Endodermal cell (in vitro differentiated cells): ENCODE data around the gene C3orf70. TPM values are rescaled to one million over a fixed set of nuclear protein-coding genes. Genes with fewer than 3 reads are reported as not detected.

ENCODE experiments used
- DNase-seq: peaks from one replicate; pipeline ENCODE4 v3.0.0-alpha.2; 2017
- H3K27ac ChIP-seq: 2 replicates; pipeline ENCODE4 v1.5.1; 2013; ENCODE audit warnings: mild to moderate bottlenecking, low read depth, low read length, moderate library complexity
- H3K27me3 ChIP-seq: 2 replicates; pipeline ENCODE4 v1.6.1; 2013; ENCODE audit warnings: mild to moderate bottlenecking, low read length, moderate library complexity; ENCODE audit not compliant: insufficient read depth, control insufficient read depth, poor library complexity, severe bottlenecking
- H3K36me3 ChIP-seq: 2 replicates; pipeline ENCODE4 v1.7.0; 2013; ENCODE audit warnings: mild to moderate bottlenecking, low read length, moderate library complexity; ENCODE audit not compliant: control insufficient read depth, insufficient read depth
- H3K4me1 ChIP-seq: one replicate; pipeline ENCODE4 v1.7.0; 2013; ENCODE audit warnings: low read length; ENCODE audit not compliant: control insufficient read depth, insufficient read depth
- H3K4me3 ChIP-seq: 2 replicates; pipeline ENCODE4 v1.5.1; 2013; ENCODE audit warnings: mild to moderate bottlenecking, low read length, moderate library complexity
- H3K9ac ChIP-seq: 2 replicates; pipeline ENCODE4 v1.6.1; 2013; ENCODE audit warnings: mild to moderate bottlenecking, low read length, moderate library complexity; ENCODE audit not compliant: poor library complexity, severe bottlenecking; ENCODE audit errors: extremely low read depth
- H3K9me3 ChIP-seq: 2 replicates; pipeline ENCODE4 v1.6.1; 2013; ENCODE audit warnings: mild to moderate bottlenecking, low read length, moderate library complexity; ENCODE audit not compliant: control insufficient read depth
- H3K27ac Mint-ChIP-seq: 2 replicates; pipeline ENCODE4 v1.8.0; 2020; ENCODE audit warnings: mixed read lengths
- H3K27me3 Mint-ChIP-seq: 2 replicates; pipeline ENCODE4 v1.8.0; 2021; ENCODE audit warnings: mild to moderate bottlenecking, mixed read lengths; ENCODE audit not compliant: insufficient read depth
- H3K36me3 Mint-ChIP-seq: 2 replicates; pipeline ENCODE4 v1.8.0; 2020; ENCODE audit warnings: low read depth, mixed read lengths
- H3K4me1 Mint-ChIP-seq: 2 replicates; pipeline ENCODE4 v1.8.0; 2020; ENCODE audit warnings: mixed read lengths
- H3K4me3 Mint-ChIP-seq: 2 replicates; pipeline ENCODE4 v1.8.0; 2020; ENCODE audit warnings: mild to moderate bottlenecking, moderate library complexity, mixed read lengths
- H3K9me3 Mint-ChIP-seq: 2 replicates; pipeline ENCODE4 v1.8.0; 2020; ENCODE audit warnings: mild to moderate bottlenecking, mixed read lengths
- CTCF ChIP-seq: fragments of 200-600 bp; sonication (generic); conservative IDR thresholded peaks from 2 replicates; pipeline ENCODE4 v1.5.0; 2021; ENCODE audit warnings: antibody characterized with exemption, mild to moderate bottlenecking
- WGBS, 2 experiments: methylation state at CpG; one replicate each; pipeline versions ENCODE4 v1.1.5 to v1.1.7; 2013; ENCODE audit warnings: missing lambda C conversion rate in 2 of 2, mixed read lengths in 1 of 2; ENCODE audit not compliant: insufficient coverage in 1 of 2, insufficient read length in 1 of 2; 5-methylcytosine and 5-hydroxymethylcytosine counted together
- total RNA-seq, 2 donors: library from RNA; stranded (reverse); fragmentation: NEBNext Ultra II Directional in 1 of 2; extraction: Animal tissue kit (Norgen Biotek cat#: 25700) in 1 of 2; gene quantifications; 2 replicates in 1 of 2; 3 replicates in 1 of 2; pipeline ENCODE4 v1.2.1, GENCODE V29; 2021

C3orf70 gene
- total RNA-seq, 2 donors from 2014 or later = 0.88 to 5.0 TPM

DNA sequence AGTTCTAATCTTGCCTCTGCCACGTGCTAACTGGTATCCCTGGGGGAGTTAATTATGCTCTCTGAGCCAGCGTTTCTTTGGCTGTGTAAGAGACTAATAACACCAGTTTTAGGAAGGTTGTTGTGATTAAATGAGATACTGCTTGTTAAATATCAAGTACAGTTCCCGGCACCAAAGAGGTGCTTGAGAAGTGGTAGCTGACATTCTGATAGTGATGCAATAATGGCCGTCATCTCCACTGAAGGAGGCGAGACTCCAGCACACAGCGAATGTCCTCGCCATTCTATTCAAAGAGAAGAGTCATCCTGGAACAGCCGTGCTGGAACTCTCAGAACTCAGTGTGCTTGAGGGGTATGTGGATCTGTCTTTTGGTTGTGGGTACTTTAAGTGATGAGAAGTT, 9.8 kb upstream of the C3orf70 start:
- Mint-ChIP-seq H3K4me3 (no peak overlapping the region), H3K27ac (no peak overlapping the region), H3K36me3 (no peaks in the 10 kb centered on the region), H3K9me3 (no peaks in the 10 kb centered on the region), H3K27me3 (peaks cover 6% of the 10 kb centered on the region), H3K4me1 (peaks cover 7% of the 10 kb centered on the region)
- no peaks in the 10 kb centered on the region for H3K9me3 ChIP-seq
- peaks cover 10% of the 10 kb centered on the region for H3K27me3 ChIP-seq
- no peak for DNase-seq
- TF ChIP-seq CTCF = no peak
- H3K4me3 ChIP-seq = no peak overlapping the region
- no peak overlapping the region for H3K9ac ChIP-seq
- no peaks in the 10 kb centered on the region for H3K36me3 ChIP-seq
- WGBS, 2 experiments = 93 to 96% methylated on average over 8 of the region's 8 CpGs
- H3K27ac ChIP-seq = no peak overlapping the region
- H3K4me1 ChIP-seq = no peaks in the 10 kb centered on the region

GRCh38 chr3:185161761-185162160, 8.9 kb upstream of the C3orf70 start:
- no peak overlapping the region for H3K4me3 ChIP-seq
- no peak overlapping the region for H3K4me3 Mint-ChIP-seq
- H3K4me1 Mint-ChIP-seq = peaks cover 7% of the 10 kb centered on the region
- no peaks in the 10 kb centered on the region for H3K36me3 Mint-ChIP-seq
- no peak overlapping the region for H3K27ac ChIP-seq
- TF ChIP-seq CTCF = no peak
- no peaks in the 10 kb centered on the region for H3K4me1 ChIP-seq
- H3K27ac Mint-ChIP-seq = no peak overlapping the region
- no peaks in the 10 kb centered on the region for H3K9me3 Mint-ChIP-seq
- H3K36me3 ChIP-seq = no peaks in the 10 kb centered on the region
- peaks cover 10% of the 10 kb centered on the region for H3K27me3 ChIP-seq
- no peaks in the 10 kb centered on the region for H3K9me3 ChIP-seq
- peaks cover 6% of the 10 kb centered on the region for H3K27me3 Mint-ChIP-seq
- H3K9ac ChIP-seq = no peak overlapping the region
- no peak for DNase-seq
- WGBS, 2 experiments = 89 to 92% methylated on average over 3 to 5 of the region's 5 CpGs

DNA sequence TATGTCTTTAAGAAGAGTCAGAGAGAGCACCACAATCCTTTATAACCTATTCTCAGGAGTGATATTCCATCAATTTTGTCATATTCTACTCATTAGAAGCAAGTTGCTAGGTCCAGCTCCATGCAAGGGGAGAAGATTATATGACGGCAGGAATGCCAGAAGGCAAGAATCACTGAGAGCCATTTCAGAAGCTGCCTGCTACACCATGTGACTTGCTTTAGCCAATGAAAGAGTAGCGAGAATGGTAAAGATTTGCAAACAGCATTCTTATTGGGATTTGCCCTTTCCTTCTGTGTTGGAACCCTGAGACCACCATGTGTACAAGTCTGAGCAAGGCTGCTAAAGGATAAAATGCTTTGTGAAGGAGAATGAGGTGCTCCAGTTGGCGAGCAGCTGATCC, 4.5 kb upstream of the C3orf70 start:
- peaks cover 13% of the 10 kb centered on the region for H3K27me3 Mint-ChIP-seq
- Histone ChIP-seq H3K9ac (no peak overlapping the region), H3K27ac (no peak overlapping the region), H3K27me3 (peaks cover 13% of the 10 kb centered on the region), H3K9me3 (no peaks in the 10 kb centered on the region), H3K36me3 (no peaks in the 10 kb centered on the region), H3K4me1 (no peaks in the 10 kb centered on the region), H3K4me3 (no peak overlapping the region)
- H3K4me1 Mint-ChIP-seq = no peaks in the 10 kb centered on the region
- 91 to 94% methylated on average over 3 of the region's 3 CpGs for WGBS, 2 experiments
- no peak for TF ChIP-seq CTCF
- DNase-seq = no peak
- H3K9me3 Mint-ChIP-seq = no peaks in the 10 kb centered on the region
- no peak overlapping the region for H3K27ac Mint-ChIP-seq
- no peaks in the 10 kb centered on the region for H3K36me3 Mint-ChIP-seq
- no peak overlapping the region for H3K4me3 Mint-ChIP-seq
